Upper lobe of right lung (tissue), 1 donor: Measurements from ENCODE around the gene DPEP1. TPM values are rescaled to one million over a fixed set of nuclear protein-coding genes. Genes with fewer than 3 reads are reported as not detected.

Source experiments
- ATAC-seq: fragments of 200-7000 bp; cut with Tn5 transposase; one replicate; pipeline ENCODE4 v1.9.1; 2020; ENCODE audit warnings: mild to moderate bottlenecking, moderate library complexity
- DNase-seq: peaks from one replicate; pipeline ENCODE4 v3.0.0-alpha.2; 2020
- H3K27ac ChIP-seq: fragments of 200-600 bp; one replicate; pipeline ENCODE4 v1.8.0; 2022
- H3K27me3 ChIP-seq: fragments of 200-600 bp; one replicate; pipeline ENCODE4 v1.8.0; 2022; ENCODE audit warnings: mild to moderate bottlenecking
- H3K36me3 ChIP-seq: fragments of 200-600 bp; one replicate; pipeline ENCODE4 v1.8.0; 2022
- H3K4me1 ChIP-seq: fragments of 200-600 bp; one replicate; pipeline ENCODE4 v1.8.0; 2022
- H3K4me3 ChIP-seq: fragments of 200-600 bp; one replicate; pipeline ENCODE4 v1.8.0; 2022; ENCODE audit warnings: mild to moderate bottlenecking
- H3K9me3 ChIP-seq: fragments of 200-600 bp; one replicate; pipeline ENCODE4 v1.8.0; 2022
- CTCF ChIP-seq: fragments of 200-600 bp; IDR thresholded peaks from one replicate; pipeline ENCODE4 v1.8.0; 2022; ENCODE audit warnings: antibody characterized with exemption
- intact Hi-C: fragments of 100-400 bp; cut with DNase I; formaldehyde crosslinking; loops from one replicate; pipeline ENCODE4 v1.11.0; 2022
- total RNA-seq: library from RNA; stranded (reverse); fragmentation: NEBNext Ultra II Directional; extraction: Animal tissue kit (Norgen Biotek cat#: 25700); gene quantifications from one replicate; pipeline ENCODE4 v1.2.1, GENCODE V29; 2021
- donor health status: DM: no; HTN: yes; CAD: no; lungs with severe emphysema.

Gene DPEP1
- total RNA-seq, 1 donor from 2014 or later: 3.0 TPM

- no peaks in the 10 kb centered on the region for H3K4me1 ChIP-seq
- no peak for TF ChIP-seq CTCF
- no peak overlapping the region for H3K4me3 ChIP-seq
- no peaks in the 10 kb centered on the region for H3K36me3 ChIP-seq
- no peak for ATAC-seq
- no peaks in the 10 kb centered on the region for H3K9me3 ChIP-seq
- no peak for DNase-seq
- H3K27ac ChIP-seq: no peak overlapping the region
- H3K27me3 ChIP-seq: no peaks in the 10 kb centered on the region
- intact Hi-C loops: no loop called here
These were observed 7.8 kb downstream of the DPEP1 start for GRCh38 chr16:89621136-89621697.

- Histone ChIP-seq H3K4me3 (no peak overlapping the region), H3K27ac (no peak overlapping the region), H3K27me3 (no peaks in the 10 kb centered on the region), H3K9me3 (no peaks in the 10 kb centered on the region), H3K4me1 (no peaks in the 10 kb centered on the region), H3K36me3 (no peaks in the 10 kb centered on the region)
- intact Hi-C loops: no loop called here
- ATAC-seq (no peak), DNase-seq (no peak)
- TF ChIP-seq CTCF: no peak
These were observed 8.4 kb downstream of the DPEP1 start for GRCh38 chr16:89621698-89622409.

- H3K27me3 ChIP-seq: no peaks in the 10 kb centered on the region
- ATAC-seq (peak; percentile 39), DNase-seq (no peak)
- H3K4me1 ChIP-seq: no peaks in the 10 kb centered on the region
- H3K4me3 ChIP-seq: no peak overlapping the region
- TF ChIP-seq CTCF: no peak
- H3K9me3 ChIP-seq: no peaks in the 10 kb centered on the region
- peak overlapping the region; percentile 51 for H3K27ac ChIP-seq
- no peaks in the 10 kb centered on the region for H3K36me3 ChIP-seq
- intact Hi-C loops: no loop called here
These were observed 10.2 kb downstream of the DPEP1 start for GRCh38 chr16:89623511-89624261.

GRCh38 chr16:89624777-89625761, 11.6 kb downstream of the DPEP1 start:
- Histone ChIP-seq H3K27ac (no peak overlapping the region), H3K4me1 (no peaks in the 10 kb centered on the region), H3K9me3 (no peaks in the 10 kb centered on the region), H3K4me3 (no peak overlapping the region), H3K36me3 (no peaks in the 10 kb centered on the region), H3K27me3 (no peaks in the 10 kb centered on the region)
- TF ChIP-seq CTCF: no peak
- DNase-seq (no peak), ATAC-seq (no peak)
- intact Hi-C loops: no loop called here
